Prostate gland (tissue), 2 donors: ENCODE results near the gene ABHD16B.

Experiments
- POLR2A ChIP-seq: fragments of 450-650 bp; IDR thresholded peaks from one replicate; pipeline ENCODE4 v1.6.1; 2016; ENCODE audit warnings: antibody characterized with exemption, mild to moderate bottlenecking
- POLR2AphosphoS5 ChIP-seq: sonication (generic); formaldehyde crosslinking; IDR thresholded peaks from one replicate; pipeline ENCODE4 v1.6.1; 2017; ENCODE audit warnings: antibody characterized with exemption
- TF ChIP-seq, protein P1 (sequence below), 4 experiments: fragments of 200-600 bp in 2 of 4; fragments of 450-650 bp in 2 of 4; sonication (generic) in 2 of 4; IDR thresholded peaks; 1 replicate in 3 of 4; 2 replicates in 1 of 4; pipeline ENCODE4 v1.5.1; 2016 to 2019; ENCODE audit warnings: antibody characterized with exemption in 4 of 4, mild to moderate bottlenecking in 2 of 4, moderate library complexity in 2 of 4

DNA sequence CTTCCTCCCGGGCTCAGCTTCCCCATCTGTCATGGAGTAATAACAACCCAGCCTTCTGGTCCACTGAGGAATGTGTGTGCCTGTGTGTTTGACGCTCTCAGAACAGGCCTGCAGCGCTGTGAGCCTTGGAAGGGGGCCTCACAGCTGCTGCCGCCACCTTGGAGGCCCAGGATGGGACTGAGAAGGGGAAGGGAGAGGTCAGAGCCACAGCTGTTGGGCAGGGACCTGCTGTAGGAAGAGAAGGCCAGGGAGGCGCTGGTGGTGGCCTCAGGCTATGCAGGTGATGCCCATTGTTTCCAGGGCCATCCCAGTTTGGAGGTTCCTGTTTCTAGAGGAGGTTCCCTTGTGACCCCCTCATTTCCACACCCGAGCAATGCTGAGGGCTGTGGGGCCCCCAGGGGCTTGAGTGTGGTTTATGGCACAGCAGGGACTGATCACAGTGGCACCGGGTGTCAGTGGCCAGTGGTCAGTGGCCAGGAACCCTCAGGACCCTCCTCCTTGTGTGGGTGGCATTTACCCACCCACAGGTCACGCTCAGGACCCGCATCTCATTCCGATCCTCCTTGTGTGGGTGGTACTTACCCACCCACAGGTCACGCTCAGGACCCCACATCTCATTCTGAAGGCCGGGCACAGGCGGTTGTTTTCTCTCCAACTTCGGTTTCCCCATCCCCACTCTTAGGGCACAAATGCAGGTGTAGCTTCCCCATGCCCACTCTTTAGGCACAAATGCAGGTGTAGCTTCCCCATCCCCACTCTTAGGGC, 17.8 kb downstream of the ABHD16B start:
- TF ChIP-seq, protein P1, sequence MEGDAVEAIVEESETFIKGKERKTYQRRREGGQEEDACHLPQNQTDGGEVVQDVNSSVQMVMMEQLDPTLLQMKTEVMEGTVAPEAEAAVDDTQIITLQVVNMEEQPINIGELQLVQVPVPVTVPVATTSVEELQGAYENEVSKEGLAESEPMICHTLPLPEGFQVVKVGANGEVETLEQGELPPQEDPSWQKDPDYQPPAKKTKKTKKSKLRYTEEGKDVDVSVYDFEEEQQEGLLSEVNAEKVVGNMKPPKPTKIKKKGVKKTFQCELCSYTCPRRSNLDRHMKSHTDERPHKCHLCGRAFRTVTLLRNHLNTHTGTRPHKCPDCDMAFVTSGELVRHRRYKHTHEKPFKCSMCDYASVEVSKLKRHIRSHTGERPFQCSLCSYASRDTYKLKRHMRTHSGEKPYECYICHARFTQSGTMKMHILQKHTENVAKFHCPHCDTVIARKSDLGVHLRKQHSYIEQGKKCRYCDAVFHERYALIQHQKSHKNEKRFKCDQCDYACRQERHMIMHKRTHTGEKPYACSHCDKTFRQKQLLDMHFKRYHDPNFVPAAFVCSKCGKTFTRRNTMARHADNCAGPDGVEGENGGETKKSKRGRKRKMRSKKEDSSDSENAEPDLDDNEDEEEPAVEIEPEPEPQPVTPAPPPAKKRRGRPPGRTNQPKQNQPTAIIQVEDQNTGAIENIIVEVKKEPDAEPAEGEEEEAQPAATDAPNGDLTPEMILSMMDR (IDR thresholded peaks at IDR 0.05) = no peak
- TF ChIP-seq POLR2A (no peak), POLR2AphosphoS5 (no peak)
